GM15510 (cell line): ENCODE measurements around the gene PGBD2.

ENCODE experiments used
- POLR2A ChIP-seq: IDR thresholded peaks from 3 replicates; pipeline ENCODE4 v1.6.1; 2011; ENCODE audit warnings: borderline replicate concordance; ENCODE audit not compliant: insufficient read length; ENCODE audit errors: extremely low read depth

PGBD2 gene

GRCh38 chr1:248906753-248907661, 972 bp downstream of the PGBD2 start:
- TF ChIP-seq POLR2A = no peak

- no peak for TF ChIP-seq POLR2A
These were observed 4.7 kb downstream of the PGBD2 start for GRCh38 chr1:248910761-248911160.

DNA sequence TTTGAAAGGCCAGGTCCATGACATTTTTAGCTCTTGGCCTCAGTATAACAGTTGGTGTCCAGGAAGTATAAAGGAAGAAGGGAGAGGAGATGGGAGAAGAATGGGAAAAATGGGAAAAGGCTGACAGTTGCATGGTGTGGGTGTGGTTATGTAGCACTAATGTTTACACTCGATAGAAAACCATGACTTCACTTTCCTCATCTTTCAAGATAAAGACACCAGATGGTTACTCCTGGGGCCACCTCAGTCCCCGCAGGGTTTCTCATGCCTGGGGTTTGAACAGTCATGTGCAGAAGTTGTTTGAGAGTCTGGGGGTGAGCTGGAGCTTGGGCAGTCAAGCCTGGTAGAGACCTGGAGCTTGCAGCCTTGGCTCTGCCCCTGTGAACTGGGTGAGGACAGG, 7.9 kb downstream of the PGBD2 start:
- TF ChIP-seq POLR2A = no peak

DNA sequence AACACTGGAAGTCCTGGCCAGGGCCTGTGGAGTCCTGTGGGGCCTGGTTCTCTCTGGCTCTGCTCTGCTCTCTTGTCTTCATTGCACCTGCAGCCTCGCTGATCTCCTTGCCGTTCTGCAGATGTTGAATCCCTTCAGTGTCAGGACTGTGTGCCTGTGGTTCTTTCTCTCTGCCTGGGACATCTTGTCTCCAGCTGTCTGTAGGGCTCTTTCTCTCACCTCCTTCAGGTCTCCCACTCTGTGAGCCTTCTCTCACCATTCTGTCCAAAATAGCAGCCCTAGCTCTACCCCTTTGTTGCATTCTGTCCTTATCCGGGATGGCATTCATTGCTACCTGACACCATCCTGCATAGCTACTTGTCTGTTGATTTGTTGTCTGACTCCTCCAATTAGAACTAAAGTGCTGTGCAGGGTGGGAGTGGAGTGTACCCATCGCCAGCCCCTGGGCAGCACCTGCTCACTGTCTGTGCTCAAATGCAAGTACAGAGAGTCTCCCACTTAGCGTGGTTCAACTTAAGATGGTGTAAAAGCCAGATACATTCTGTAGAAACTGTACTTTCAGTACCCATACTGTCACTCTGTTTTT, 8.9 kb downstream of the PGBD2 start:
- no peak for TF ChIP-seq POLR2A

DNA sequence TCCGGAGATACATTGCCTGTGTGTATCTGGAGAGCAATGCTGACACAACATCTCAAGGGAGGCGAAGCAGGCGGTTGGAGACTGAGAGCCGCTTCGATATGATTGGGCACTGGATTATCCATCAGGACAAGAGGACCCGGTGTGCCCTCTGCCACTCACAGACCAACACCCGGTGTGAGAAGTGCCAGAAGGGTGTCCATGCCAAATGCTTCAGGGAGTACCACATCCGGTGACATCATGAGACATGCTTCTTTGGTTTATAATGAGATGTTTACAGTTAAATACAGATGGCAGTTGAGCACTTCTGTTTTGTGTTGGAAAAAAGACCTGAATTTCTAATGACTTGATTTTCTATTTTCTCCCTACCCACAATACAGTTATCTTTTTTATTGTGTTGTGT, 12.1 kb downstream of the PGBD2 start:
- TF ChIP-seq POLR2A = no peak

- TF ChIP-seq POLR2A = no peak
These were observed 17.6 kb downstream of the PGBD2 start for GRCh38 chr1:248923352-248924338.

- TF ChIP-seq POLR2A = no peak
These were observed 18.9 kb downstream of the PGBD2 start for GRCh38 chr1:248924696-248925532.

DNA sequence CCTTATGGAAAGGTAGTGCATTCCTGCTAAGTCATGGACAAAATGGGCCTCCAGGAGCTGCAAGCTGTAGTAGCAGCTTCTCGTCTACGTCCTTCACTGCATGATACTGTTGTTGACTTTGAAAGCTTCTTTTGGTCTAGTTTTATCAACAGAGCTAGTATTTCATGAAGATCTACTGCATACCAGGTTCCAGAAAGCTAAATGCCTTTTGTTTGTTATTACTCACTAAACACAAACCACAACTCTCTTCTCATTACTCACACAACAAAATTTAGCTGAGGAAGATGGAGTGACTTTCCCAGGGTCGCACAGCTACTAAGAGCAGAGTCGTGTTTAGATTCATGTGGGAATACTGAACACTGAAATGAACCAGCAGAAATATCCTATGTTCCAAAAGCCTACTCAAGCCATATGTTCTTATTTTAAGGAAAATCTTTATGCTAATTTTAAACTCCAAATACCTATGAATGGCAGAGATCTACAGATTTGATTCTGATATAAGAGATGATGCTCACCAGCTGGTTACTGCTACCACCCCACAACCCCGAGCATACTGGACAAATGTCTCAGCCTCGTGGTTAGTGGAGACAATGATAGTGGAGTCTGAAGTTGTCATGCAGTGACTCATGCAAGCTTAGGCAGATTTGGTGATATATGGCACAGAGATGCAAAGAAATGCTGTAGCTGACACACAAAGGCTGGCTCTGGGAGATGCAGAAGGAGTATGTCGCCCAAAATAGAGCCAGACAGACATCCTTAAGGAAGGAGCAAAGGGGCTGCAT, 20.6 kb downstream of the PGBD2 start:
- TF ChIP-seq POLR2A = no peak
